SK-N-SH (cell line): ENCODE results near the gene PPP1R12B.
"Not testable (repeated sequence)": the region's sequence is repeated elsewhere in the genome, so short reads cannot be mapped to it uniquely, and the experiment has no call there.

Source experiments
- CHD2 ChIP-seq: fragments of 150-350 bp; IDR thresholded peaks from 2 replicates; pipeline ENCODE4 v1.6.1; 2018; ENCODE audit warnings: low read length; ENCODE audit not compliant: partially characterized antibody
- CTCF ChIP-seq: fragments of 200-600 bp; sonication (generic); IDR thresholded peaks from 2 replicates; pipeline ENCODE4 v1.6.1; 2017; ENCODE audit warnings: antibody characterized with exemption, mild to moderate bottlenecking, moderate library complexity
- EZH2phosphoT487 ChIP-seq: fragments of 200-600 bp; sonication (generic); IDR thresholded peaks from 2 replicates; pipeline ENCODE4 v1.6.1; 2017; ENCODE audit warnings: low read depth, mixed run types, mild to moderate bottlenecking, antibody characterized with exemption, moderate library complexity, borderline replicate concordance
- RXRA ChIP-seq: IDR thresholded peaks from 2 replicates; pipeline ENCODE4 v1.4.0; 2012; ENCODE audit warnings: low read depth, mild to moderate bottlenecking, borderline replicate concordance
- TAF1 ChIP-seq: IDR thresholded peaks from 2 replicates; pipeline ENCODE4 v1.6.1; 2012; ENCODE audit warnings: low read depth, mild to moderate bottlenecking, low read length, moderate library complexity, borderline replicate concordance

GRCh38 chr1:202520129-202520856 lies 171.8 kb downstream of the PPP1R12B start:
- not testable (repeated sequence) for TF ChIP-seq RXRA, EZH2phosphoT487, CTCF, TAF1, CHD2
